GM19463 (cell line): ENCODE data around the gene STEAP4.

ENCODE experiments used
- ATAC-seq: cut with Tn5 transposase; IDR thresholded peaks from one replicate; pipeline ENCODE4 v1.9.1; 2021; ENCODE audit warnings: mild to moderate bottlenecking, moderate library complexity; ENCODE audit not compliant: unreplicated experiment

Gene STEAP4

GRCh38 chr7:88306590-88307048, at the start of gene STEAP4:
STEAP4 (minus strand) TSS chr7:88306894; CDS start chr7:88284269, 22,625 bp downstream.
- no peak for ATAC-seq

- ATAC-seq: no peak
Observed at GRCh38 chr7:88355011-88355410, 48.3 kb upstream of the STEAP4 start.

- ATAC-seq: no peak
Observed at GRCh38 chr7:88350118-88350517, 43.4 kb upstream of the STEAP4 start.

GRCh38 chr7:88347517-88347916, 40.8 kb upstream of the STEAP4 start:
- ATAC-seq: no peak

GRCh38 chr7:88347090-88347489, 40.4 kb upstream of the STEAP4 start:
- peak; percentile 38 for ATAC-seq

- no peak for ATAC-seq
Observed at GRCh38 chr7:88346357-88346756, 39.7 kb upstream of the STEAP4 start.

- ATAC-seq: peak; percentile 64
Observed at GRCh38 chr7:88344956-88345832, 38.5 kb upstream of the STEAP4 start.

- ATAC-seq: no peak
Observed at GRCh38 chr7:88344271-88344670, 37.6 kb upstream of the STEAP4 start.

GRCh38 chr7:88339195-88339922, 32.7 kb upstream of the STEAP4 start:
- ATAC-seq: no peak

GRCh38 chr7:88338503-88338902, 31.8 kb upstream of the STEAP4 start:
- no peak for ATAC-seq

- ATAC-seq: no peak
Observed at GRCh38 chr7:88337572-88337971, 30.9 kb upstream of the STEAP4 start.

GRCh38 chr7:88331322-88331721, 24.6 kb upstream of the STEAP4 start:
- ATAC-seq: no peak

GRCh38 chr7:88329532-88330463, 23.1 kb upstream of the STEAP4 start:
- no peak for ATAC-seq

- no peak for ATAC-seq
Observed at GRCh38 chr7:88328787-88329186, 22.1 kb upstream of the STEAP4 start.

GRCh38 chr7:88324699-88325098, 18.0 kb upstream of the STEAP4 start:
- ATAC-seq: no peak

GRCh38 chr7:88322151-88322550, 15.5 kb upstream of the STEAP4 start:
- no peak for ATAC-seq

- no peak for ATAC-seq
Observed at GRCh38 chr7:88321694-88322093, 15.0 kb upstream of the STEAP4 start.

GRCh38 chr7:88318196-88318595, 11.5 kb upstream of the STEAP4 start:
- no peak for ATAC-seq

- no peak for ATAC-seq
Observed at GRCh38 chr7:88317422-88317821, 10.7 kb upstream of the STEAP4 start.

- ATAC-seq: no peak
Observed at GRCh38 chr7:88316456-88316855, 9.8 kb upstream of the STEAP4 start.

- no peak for ATAC-seq
Observed at GRCh38 chr7:88315522-88315921, 8.8 kb upstream of the STEAP4 start.
